GM21723 (cell line): Measurements from ENCODE around the gene FOSL2.
A peak's percentile ranks its signal among the peaks of the same experiment; 100 is the strongest.

Source experiments
- ATAC-seq: cut with Tn5 transposase; IDR thresholded peaks from one replicate; pipeline ENCODE4 v1.9.1; 2021; ENCODE audit warnings: mild to moderate bottlenecking, moderate library complexity; ENCODE audit not compliant: unreplicated experiment

Gene FOSL2

DNA sequence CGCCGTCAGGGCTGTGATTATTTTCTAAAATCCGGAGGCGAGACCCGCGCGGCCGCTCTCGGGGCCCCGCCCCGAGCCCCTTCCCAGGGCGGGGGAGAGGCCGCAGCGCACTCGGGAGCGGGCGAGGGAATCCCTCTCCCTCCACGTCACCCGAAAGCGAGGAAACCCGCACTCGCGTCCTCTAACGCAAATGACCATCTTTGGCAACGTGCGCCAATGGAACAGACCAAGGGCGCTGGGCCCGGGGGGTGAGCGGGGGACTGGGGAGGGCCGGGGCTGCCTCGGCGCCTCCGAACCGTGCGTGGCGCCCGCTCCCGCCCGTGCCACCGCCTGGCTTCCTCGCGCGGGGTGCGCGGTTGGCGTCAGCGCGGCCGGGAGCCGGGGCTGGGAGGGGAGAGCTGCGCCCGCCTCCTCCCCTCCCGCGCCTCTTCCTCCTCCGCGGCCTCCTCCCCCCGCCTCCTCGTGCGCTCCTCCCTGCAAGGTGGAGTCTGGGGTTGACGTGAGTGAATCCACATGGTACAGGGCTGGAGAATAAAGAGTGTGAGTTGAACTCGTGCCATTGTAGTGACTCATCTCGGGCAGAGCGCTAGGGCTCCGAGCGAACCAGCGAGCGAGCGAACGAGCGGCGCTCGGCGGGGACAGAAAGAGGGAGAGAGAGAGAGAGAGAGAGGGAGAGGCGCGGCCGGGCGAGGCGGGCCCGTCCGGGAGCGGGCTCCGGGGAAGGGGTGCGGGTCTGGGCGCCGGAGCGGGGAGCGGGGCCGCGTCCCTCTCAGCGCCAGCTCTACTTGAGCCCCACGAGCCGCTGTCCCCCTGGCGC lies at the start of gene FOSL2:
Gene FOSL2, plus strand, starts transcription at position 562 of the 817 bp plus-strand sequence. CDS start 863 bp downstream, outside the sequence.
- peak; percentile 76 for ATAC-seq

DNA sequence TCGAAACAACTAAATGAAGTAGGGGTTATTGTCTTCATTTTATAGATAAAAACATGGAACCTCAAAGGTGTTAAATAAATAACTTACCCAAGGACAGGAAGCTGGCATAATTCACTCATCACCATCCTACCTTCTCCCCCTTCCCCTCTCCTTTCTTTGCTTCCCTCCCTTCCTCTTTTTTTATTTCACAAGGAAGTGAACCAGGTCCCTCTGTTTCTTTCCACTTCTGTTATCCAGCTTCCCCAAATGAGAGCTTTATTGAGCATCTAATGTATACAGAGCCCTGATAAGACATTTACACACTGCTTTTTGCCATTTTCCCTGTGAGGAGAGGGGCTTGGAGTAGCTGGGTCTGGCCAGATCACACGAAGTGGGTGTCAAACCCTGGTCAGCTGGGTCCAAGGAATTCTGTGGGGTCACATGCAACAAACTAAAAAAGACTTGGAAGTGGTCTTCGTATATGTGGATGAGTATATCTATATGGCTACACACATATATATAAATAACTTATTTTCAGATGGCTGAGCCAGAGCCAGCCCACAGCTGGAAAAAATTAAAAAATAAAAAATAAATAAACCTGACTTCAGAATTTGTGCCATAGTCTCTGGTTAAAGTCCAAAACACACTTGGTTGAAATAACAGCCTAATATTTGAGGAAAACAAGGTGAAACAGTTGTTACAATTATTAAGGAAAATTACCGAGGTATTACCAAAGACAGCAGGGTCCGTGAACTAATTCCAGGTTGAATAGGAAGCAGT lies 49.3 kb upstream of the FOSL2 start:
- ATAC-seq = no peak

DNA sequence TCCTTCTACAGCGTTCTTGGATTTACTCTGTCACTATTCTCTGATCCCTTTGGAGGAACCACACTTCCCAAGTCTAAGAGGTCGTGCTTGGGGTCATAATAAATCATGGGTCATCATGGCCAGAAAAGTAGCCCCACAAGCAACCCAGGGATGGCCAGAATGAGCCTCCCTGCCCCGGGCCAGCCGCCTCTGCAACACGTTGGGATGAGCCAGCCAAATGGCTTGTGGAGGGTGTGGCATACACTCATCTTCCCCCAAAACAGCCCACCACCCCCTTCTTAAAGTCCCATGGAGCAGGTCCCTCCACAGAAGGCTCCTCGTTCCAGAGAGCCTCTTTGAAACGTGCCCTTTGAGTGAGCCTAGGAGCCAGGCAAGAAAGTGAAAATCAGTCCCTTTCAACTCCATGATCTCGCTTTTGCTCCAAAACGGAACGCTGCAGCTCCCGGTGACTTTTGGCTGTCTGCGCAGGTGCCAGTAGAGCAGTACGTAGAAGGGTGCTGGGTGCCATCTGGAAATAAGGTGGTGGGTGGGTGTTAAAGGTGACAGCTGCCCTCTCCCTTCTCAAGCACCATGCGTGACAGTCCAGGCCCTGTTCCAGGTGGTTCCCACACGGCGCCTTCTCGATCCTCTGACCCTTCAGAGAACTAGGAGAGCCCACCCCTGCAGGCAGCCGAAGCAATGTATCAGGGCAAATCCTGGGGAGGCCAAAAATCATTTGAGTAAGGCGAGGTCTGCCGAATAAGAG lies 48.5 kb upstream of the FOSL2 start:
- no peak for ATAC-seq

GRCh38 chr2:28344756-28345373 lies 47.8 kb upstream of the FOSL2 start:
- no peak for ATAC-seq

DNA sequence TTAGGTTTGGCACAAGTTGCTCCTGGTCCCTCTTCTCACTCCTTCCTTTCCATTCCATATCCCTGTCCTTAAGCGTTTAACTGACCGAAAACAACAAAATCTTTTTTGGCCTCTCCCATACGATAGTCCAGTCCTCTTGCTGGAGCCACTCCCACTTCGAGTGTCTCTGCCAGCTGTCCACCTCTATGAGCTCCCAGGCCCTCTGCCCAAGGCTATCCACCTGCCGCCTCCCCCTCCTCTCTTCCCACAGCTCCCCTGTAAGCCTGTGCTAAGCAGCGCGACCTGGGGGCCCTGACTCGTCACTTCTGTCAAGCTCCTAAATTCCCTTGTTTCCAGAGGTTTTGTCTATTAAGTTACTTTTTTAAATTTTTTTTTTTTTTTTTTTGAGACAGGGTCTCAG lies 47.0 kb upstream of the FOSL2 start:
- no peak for ATAC-seq

DNA sequence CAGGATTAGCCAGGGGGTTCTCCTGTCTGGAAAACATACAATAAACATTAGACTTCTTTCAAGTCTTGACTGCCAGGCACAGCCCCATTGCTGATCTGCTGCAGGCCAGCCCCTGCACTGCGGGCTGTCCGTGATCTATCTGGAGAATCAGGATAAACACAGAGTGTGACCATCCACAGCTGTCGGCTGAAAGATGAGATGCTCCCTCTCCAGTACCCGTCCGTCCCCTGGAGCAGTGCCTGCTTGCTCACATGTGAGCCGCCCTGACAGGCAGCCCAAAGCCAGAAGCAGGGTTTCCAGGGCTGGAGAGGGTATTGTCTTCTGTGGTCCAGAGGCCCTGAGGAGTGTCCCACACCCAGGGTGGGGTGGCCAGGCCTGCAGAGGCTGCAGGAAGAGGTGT lies 46.1 kb upstream of the FOSL2 start:
- no peak for ATAC-seq

GRCh38 chr2:28347193-28347592 lies 45.5 kb upstream of the FOSL2 start:
- no peak for ATAC-seq

- no peak for ATAC-seq
Measured at GRCh38 chr2:28347596-28347995, 45.1 kb upstream of the FOSL2 start.

- ATAC-seq = no peak
Measured at GRCh38 chr2:28348149-28348567, 44.5 kb upstream of the FOSL2 start.

- no peak for ATAC-seq
Measured at GRCh38 chr2:28348921-28349320, 43.7 kb upstream of the FOSL2 start.

DNA sequence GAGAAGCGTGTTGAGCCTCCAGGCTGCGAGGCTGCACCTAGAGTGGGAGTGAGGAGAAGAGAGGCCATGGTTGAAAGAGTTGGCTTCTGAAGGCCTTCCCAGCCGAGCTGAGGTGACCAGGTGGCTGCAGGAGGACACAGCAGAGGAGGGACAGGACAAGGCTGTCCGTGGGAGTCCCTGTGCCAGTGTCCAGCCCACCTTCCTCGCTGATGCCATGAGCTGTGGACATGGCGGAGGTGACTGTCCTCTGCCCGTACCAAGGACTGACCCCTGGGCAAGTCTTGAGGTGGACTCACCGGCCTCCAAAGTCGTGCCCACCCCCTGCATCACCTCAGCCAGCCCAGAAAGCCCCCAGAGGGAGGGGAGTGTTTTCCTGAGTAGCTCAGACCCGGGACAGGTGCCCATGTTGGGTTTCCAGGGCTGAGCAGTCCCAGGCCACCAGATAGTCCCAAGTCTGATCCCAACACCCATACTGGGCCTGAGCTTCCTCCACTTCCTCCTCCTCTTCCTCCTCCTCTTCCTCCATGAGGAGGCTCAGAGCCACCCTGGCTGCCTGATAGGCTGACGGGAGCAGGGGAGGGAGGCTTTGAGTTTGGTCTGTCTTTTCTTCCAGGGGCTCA lies 43.0 kb upstream of the FOSL2 start:
- ATAC-seq = no peak

GRCh38 chr2:28350196-28350595 lies 42.5 kb upstream of the FOSL2 start:
- no peak for ATAC-seq

- ATAC-seq = no peak
Measured at GRCh38 chr2:28350791-28351285, 41.8 kb upstream of the FOSL2 start.

DNA sequence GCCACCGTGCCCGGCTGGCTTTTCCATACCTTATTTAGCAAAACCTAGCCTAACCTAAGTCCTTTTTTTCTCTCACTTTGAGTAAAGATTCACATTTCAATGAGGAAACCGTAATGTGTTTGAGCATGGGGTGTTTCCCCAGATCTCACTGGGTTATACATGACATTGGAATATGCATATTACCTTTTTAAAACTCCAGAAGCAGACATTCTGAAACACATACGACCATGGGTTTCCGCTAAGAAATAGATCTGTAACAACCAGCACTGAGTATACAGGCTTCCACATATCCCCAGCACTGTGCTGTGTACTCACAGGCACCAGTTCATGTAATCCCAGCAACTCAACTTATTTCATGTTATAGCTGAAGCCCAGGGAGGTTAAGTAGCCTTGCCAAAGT lies 41.0 kb upstream of the FOSL2 start:
- no peak for ATAC-seq

DNA sequence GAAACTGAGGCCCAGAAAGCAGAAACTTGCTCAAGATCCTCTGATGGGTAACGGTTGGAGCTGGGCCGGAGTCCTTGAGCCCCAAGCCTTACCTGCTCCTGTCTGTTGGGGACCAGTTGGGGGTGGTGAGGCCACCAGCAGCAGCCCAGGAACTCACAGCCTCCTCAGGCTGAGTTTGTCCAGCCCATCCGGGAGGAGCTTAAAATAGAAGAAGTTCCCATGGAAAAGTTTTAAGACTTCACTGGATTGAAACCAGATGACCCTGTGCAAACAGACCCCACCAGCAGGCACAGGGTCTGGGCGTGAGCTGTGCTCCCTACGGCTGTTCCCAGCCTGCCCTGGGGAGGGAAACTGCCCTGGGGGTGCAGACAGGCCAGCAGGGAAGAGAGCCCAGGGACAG lies 40.6 kb upstream of the FOSL2 start:
- ATAC-seq = no peak

DNA sequence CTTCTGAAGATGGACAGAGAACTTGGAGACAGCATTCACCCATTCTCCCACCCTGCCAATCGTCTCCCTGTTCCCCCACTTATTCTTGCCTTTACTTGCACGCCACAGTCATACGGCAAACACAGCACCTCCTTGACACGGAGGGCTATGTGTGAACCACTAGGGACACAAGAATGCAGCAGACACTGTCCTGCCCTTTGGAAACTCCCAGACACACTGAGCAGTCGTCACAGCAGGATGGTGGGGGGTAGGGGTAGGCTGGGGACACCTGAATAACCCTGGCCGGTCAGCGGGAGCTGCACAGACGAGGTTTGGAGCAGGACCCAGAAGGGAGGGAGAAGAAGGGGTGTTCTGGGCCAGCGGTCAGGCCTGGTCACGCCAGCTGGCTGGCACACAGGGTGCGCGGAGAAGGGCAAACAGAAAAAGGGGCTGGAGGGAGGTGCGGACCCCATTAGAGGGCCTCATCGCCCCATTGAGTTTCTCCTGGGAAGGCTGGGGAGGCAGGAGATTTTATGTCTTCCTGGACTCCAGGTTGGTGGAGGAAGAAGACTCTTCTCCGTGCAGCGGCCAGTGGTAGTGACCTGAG lies 40.0 kb upstream of the FOSL2 start:
- no peak for ATAC-seq

DNA sequence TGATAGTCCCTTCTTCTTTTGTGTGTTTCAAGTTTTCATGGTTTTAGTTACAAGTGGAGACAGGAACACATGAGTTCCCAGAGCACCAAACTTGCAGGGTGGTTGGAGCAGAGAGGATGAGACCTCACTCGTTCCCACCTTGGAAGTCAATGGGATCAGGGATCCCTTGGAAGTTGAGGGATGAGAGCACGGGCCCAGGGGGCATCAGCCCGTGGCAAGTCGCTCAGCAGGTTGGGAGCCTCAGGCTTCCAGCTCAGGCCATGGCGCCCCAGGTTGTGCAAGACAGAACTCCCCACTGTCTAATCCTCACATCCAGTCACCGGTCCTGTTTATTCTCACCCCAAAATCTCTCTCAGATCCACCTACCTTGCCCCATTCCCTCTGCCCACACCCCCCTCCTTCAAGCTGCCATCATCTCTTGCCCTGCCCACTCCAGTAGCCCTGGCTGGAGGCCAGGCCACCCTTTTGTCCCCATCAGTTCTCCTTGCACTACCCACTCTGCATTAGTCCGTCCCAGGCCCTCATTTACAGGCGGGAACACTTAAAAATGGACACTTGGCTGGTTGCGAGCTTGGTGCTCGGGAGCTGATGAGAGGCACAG lies 37.6 kb upstream of the FOSL2 start:
- no peak for ATAC-seq

GRCh38 chr2:28355521-28356094 lies 37.0 kb upstream of the FOSL2 start:
- no peak for ATAC-seq
